ENCODE measurements around the gene MRPL34. TPM values are rescaled to one million over a fixed set of nuclear protein-coding genes. Genes with fewer than 3 reads are reported as not detected.

MRPL34 gene
- total RNA-seq, 1 experiment from 2014 or later = 87.7 TPM

DNA sequence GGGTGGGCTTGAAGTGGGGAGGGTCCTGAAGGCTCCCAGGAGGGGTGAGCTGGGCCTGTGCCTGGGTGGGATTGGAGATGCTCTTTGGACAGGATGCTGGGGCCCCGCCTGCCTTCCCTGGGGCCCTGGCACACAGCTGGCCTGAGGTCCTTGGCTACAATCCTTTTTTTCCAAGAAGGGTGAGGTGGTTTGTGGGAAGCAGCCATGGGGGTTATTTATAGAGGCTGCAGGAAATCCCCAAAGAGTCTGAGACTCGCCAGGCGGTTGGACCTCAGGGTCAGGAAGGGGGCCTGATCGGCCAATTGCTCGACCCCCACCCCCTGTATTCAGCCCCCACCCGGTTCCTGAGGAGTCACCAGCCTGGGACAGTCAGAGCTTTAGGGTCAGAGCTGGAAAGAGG, 41.7 kb downstream of the MRPL34 start:
- TF ChIP-seq TCF7L2 (IDR thresholded peaks at IDR 0.05; ENCODE audit: low read depth, low read length) (no peak), SIN3A (IDR thresholded peaks at IDR 0.05; ENCODE audit: borderline replicate concordance, insufficient read depth, low read depth, low read length) (no peak), POLR2AphosphoS5 (IDR thresholded peaks at IDR 0.05; ENCODE audit: low read depth, low read length) (no peak)
- TF ChIP-seq, protein P1, sequence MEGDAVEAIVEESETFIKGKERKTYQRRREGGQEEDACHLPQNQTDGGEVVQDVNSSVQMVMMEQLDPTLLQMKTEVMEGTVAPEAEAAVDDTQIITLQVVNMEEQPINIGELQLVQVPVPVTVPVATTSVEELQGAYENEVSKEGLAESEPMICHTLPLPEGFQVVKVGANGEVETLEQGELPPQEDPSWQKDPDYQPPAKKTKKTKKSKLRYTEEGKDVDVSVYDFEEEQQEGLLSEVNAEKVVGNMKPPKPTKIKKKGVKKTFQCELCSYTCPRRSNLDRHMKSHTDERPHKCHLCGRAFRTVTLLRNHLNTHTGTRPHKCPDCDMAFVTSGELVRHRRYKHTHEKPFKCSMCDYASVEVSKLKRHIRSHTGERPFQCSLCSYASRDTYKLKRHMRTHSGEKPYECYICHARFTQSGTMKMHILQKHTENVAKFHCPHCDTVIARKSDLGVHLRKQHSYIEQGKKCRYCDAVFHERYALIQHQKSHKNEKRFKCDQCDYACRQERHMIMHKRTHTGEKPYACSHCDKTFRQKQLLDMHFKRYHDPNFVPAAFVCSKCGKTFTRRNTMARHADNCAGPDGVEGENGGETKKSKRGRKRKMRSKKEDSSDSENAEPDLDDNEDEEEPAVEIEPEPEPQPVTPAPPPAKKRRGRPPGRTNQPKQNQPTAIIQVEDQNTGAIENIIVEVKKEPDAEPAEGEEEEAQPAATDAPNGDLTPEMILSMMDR (IDR thresholded peaks at IDR 0.05) = no peak
- TF ChIP-seq, protein P2, sequence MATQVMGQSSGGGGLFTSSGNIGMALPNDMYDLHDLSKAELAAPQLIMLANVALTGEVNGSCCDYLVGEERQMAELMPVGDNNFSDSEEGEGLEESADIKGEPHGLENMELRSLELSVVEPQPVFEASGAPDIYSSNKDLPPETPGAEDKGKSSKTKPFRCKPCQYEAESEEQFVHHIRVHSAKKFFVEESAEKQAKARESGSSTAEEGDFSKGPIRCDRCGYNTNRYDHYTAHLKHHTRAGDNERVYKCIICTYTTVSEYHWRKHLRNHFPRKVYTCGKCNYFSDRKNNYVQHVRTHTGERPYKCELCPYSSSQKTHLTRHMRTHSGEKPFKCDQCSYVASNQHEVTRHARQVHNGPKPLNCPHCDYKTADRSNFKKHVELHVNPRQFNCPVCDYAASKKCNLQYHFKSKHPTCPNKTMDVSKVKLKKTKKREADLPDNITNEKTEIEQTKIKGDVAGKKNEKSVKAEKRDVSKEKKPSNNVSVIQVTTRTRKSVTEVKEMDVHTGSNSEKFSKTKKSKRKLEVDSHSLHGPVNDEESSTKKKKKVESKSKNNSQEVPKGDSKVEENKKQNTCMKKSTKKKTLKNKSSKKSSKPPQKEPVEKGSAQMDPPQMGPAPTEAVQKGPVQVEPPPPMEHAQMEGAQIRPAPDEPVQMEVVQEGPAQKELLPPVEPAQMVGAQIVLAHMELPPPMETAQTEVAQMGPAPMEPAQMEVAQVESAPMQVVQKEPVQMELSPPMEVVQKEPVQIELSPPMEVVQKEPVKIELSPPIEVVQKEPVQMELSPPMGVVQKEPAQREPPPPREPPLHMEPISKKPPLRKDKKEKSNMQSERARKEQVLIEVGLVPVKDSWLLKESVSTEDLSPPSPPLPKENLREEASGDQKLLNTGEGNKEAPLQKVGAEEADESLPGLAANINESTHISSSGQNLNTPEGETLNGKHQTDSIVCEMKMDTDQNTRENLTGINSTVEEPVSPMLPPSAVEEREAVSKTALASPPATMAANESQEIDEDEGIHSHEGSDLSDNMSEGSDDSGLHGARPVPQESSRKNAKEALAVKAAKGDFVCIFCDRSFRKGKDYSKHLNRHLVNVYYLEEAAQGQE (IDR thresholded peaks at IDR 0.05; ENCODE audit: insufficient read depth in 1 of 2, low read depth in 2 of 2, low read length in 1 of 2) = no peak
- ChIA-PET CTCF (no interaction called here), POLR2A (interaction anchor here (0.5 kb wide), 1 partner anchor 115 kb away, joined by 4 read pairs; no protein-coding TSS in a partner anchor)
- Histone ChIP-seq H3K27ac (ENCODE audit: low read length) (no peak overlapping the region), H3K9me3 (ENCODE audit: control insufficient read depth, insufficient read depth, low read depth, low read length) (no peaks in the 10 kb centered on the region), H3K4me1 (ENCODE audit: control insufficient read depth, insufficient read depth, low read length) (no peaks in the 10 kb centered on the region), H3K36me3 (ENCODE audit: control insufficient read depth, insufficient read depth, low read length) (no peaks in the 10 kb centered on the region), H3K27me3 (ENCODE audit: control insufficient read depth, insufficient read depth, low read length) (no peaks in the 10 kb centered on the region), H3K4me3 (ENCODE audit: low read depth in 2 of 2, low read length in 2 of 2) (no peak overlapping the region)
- ATAC-seq = no peak
- DNase-seq (ENCODE audit: low read depth, low spot score) = no peak
- intact Hi-C loops (cut with micrococcal nuclease; ENCODE audit: unreplicated experiment) (no loop called here), in situ Hi-C loops (cut with HindIII; ENCODE audit: low pct_unique_long_range_greater_than_20kb, low sequenced_read_pairs) (no loop called here)
- BruUV-seq (replicated peaks) = no TSS peak

DNA sequence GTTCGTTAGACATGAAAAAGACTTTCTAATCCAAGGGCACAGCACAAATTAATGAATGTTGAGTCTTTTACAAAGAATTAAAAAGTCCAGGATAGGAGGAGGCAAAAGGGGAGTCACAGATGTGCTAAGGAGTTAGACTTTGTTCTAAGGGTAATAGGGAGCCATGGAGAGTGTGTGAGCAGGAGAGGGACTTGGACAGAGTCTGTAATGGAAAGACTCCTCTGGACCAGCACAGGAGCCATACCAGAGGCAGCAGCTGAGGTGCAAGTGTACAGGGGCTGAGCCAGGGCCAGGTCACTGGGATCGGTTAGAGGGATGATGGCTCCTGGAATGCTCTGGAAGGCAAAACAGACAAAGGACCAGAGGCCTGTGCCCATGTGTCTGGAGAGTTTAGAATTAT, 42.2 kb downstream of the MRPL34 start:
- ATAC-seq (no peak), DNase-seq (ENCODE audit: low read depth, low spot score) (no peak)
- ChIA-PET POLR2A (no interaction called here), CTCF (no interaction called here)
- no TSS peak for BruUV-seq (replicated peaks)
- intact Hi-C loops (cut with micrococcal nuclease; ENCODE audit: unreplicated experiment) = no loop called here
- in situ Hi-C loops (cut with HindIII; ENCODE audit: low pct_unique_long_range_greater_than_20kb, low sequenced_read_pairs) = no loop called here
- Histone ChIP-seq H3K4me1 (ENCODE audit: control insufficient read depth, insufficient read depth, low read length) (no peaks in the 10 kb centered on the region), H3K9me3 (ENCODE audit: control insufficient read depth, insufficient read depth, low read depth, low read length) (no peaks in the 10 kb centered on the region), H3K27ac (ENCODE audit: low read length) (no peak overlapping the region), H3K27me3 (ENCODE audit: control insufficient read depth, insufficient read depth, low read length) (no peaks in the 10 kb centered on the region), H3K36me3 (ENCODE audit: control insufficient read depth, insufficient read depth, low read length) (no peaks in the 10 kb centered on the region), H3K4me3 (ENCODE audit: low read depth in 2 of 2, low read length in 2 of 2) (no peak overlapping the region)
- TF ChIP-seq POLR2AphosphoS5 (IDR thresholded peaks at IDR 0.05; ENCODE audit: low read depth, low read length) = no peak
- TF ChIP-seq, protein P2 (IDR thresholded peaks at IDR 0.05; ENCODE audit: insufficient read depth in 1 of 2, low read depth in 2 of 2, low read length in 1 of 2) = no peak
- no peak for TF ChIP-seq SIN3A (IDR thresholded peaks at IDR 0.05; ENCODE audit: borderline replicate concordance, insufficient read depth, low read depth, low read length)
- no peak for TF ChIP-seq TCF7L2 (IDR thresholded peaks at IDR 0.05; ENCODE audit: low read depth, low read length)
- TF ChIP-seq, protein P1 (IDR thresholded peaks at IDR 0.05) = no peak
